Activated gamma-delta T cell treated with Interleukin-2 at 50 U/mL for 16 hours (primary cell): ENCODE results near the gene OR10C1.
"Not testable (repeated sequence)": the region's sequence is repeated elsewhere in the genome, so short reads cannot be mapped to it uniquely, and the experiment has no call there.

Experiments used
- DNase-seq: peaks from one replicate; pipeline ENCODE4 v3.0.0-alpha.2; 2020

Gene OR10C1, protein sequence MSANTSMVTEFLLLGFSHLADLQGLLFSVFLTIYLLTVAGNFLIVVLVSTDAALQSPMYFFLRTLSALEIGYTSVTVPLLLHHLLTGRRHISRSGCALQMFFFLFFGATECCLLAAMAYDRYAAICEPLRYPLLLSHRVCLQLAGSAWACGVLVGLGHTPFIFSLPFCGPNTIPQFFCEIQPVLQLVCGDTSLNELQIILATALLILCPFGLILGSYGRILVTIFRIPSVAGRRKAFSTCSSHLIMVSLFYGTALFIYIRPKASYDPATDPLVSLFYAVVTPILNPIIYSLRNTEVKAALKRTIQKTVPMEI

DNA sequence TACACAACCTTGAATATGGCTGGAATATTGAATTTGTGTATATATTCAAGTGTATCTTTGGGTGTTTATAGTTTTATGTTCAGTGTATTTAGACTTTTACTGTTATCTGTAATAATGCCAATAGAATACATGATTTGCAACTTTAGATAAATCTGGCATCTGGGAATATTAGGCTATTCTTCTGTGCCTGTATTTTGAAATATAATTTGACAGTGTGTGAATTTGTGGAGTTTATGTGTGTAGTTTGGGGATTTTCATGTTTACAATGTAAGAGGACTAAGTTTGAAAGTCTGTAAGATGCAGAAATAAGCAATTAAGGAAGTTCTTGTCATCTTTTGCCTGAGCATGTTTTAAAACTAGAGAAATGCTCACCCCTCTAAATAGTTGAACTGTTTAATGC is at the start of gene OR10C1:
OR10C1 (plus strand) TSS at position 301 of the 400 bp plus-strand sequence. CDS start 710 bp downstream, outside the sequence.
- DNase-seq, result no peak

DNA sequence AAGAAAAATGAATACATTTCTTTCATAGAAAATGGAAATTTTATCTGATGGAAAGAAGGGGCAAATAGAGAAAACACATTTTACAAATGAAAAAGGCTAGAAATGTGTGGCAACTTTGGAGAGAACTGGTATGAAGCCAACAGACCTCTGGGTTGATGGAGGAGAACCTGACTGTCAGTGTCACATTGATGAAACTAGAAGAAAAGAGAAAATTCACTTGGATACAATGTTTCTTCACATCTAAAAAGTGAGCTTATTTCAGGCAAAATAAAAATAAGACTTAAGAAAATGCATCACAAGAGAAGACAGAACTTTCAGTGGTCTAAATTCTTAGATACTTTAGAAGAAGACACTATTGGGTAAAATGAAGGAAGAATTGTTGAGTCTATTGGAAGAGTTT is 43.8 kb upstream of the OR10C1 start, which contains the start of gene OR12D2:
OR12D2 (plus strand) TSS at position 301 of the 400 bp plus-strand sequence. CDS start 1,069 bp downstream, outside the sequence.
- DNase-seq, result no peak

DNA sequence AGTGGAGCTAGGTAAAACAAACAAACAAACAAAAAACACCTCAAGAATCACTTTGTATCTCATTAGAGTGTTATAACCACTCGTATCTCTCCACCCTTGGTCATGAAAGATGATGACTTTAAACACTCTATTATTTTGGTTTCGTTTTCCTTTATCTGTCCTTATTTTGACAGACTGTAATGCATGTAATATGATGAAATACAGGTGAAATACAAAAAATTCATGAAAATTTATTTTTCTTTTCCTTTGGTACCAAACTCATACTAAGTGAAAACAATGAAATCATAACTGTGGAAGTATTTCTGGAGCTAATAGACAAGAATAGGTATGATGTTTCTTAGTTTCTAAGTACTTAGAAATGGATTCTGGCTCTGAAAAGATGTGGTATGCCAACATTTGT is 39.6 kb upstream of the OR10C1 start:
- DNase-seq, result no peak

DNA sequence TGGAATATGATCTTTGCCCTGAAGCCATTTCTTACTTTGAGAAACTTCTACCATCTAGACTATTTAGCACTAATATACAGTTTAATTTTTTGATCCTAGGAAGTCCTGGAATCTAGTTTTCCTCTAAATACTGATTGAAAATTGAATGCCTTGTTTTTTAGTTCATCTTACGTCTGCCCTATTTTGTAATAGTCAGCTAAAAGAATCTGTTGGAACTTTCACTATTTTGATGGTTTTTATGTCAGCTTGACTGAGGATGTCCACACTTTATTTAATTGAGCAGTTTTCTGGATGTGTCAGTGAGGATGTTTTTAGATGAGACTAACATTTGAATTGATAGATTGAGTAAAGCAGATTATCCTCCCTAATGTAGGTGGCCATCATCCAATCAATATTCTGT is 35.3 kb upstream of the OR10C1 start:
- DNase-seq, result no peak

DNA sequence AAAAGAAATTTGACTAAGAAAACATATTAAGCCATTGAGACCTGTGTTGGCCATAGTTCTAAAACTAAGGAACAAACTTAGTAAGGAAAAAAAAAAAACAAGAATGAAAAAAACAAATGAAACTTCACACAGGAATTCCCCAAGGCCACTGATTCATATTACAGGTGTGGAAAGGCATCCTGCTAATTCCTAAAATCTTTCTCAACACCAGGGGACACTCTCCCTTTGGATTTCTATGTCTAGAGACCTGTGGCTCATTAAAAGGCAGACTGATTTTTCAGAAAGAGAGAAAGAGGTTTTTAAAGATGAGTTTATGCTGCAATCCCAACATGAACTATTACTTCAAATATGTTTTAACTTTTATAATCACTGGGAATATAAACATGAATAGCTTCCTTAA is 24.5 kb upstream of the OR10C1 start, which contains the start of gene OR12D1:
OR12D1 (plus strand) TSS at position 341 of the 400 bp plus-strand sequence.
- no peak for DNase-seq

DNA sequence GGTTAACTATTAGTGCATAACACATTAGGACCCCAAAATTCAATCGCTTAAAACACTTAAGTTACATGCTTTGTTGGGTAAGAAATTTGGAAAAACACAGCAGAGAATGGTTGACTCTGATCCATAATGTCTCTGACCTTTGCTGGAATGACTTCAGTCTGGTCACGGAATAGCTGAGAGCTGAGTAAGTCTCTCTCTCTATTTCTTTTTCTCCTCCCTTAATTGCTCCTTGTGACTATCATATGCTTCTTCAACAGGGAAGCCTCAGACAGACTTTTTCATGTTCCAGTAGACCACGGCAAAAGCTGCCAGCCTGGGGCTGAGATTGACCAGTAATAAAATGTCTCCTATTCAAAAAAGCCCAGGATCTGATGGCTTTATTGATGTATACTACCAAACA is 19.6 kb upstream of the OR10C1 start:
- no peak for DNase-seq

DNA sequence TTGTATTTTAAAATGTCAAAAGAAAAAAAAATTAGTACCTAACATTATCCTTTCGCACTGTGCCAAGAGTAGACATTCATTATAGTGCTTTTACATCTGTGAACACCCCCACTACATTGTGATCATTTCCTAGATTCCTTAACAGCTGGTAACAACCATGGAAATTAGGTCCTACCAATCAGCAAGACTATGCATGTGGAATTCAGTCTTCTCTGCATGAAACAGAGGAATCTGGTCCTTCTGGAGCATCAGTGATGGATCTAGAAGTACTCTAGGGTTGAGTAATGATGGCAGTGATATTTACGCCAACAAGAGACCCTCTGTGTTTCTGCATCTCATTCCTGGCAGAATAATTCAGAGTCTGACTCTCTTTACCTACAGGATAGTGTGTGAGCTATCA is 14.9 kb upstream of the OR10C1 start:
- no peak for DNase-seq

DNA sequence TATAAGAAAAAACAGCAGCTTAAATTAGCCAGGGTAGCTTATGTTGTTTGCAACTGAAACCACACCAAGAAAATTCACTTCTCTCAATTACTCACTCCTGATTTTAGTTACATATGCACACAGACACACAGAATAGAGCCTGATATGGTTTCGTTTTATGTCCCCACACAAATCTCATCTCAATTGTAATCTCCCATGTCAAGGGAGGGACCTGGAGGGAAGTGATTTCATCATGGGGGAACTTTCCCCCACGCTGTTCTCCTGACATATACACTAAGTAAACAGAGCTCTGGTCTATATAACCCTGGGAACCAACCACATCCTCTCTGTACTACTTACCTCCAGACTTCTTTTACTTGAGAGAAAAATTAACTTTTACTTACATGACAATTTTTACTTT is 14.5 kb upstream of the OR10C1 start:
- no peak for DNase-seq

DNA sequence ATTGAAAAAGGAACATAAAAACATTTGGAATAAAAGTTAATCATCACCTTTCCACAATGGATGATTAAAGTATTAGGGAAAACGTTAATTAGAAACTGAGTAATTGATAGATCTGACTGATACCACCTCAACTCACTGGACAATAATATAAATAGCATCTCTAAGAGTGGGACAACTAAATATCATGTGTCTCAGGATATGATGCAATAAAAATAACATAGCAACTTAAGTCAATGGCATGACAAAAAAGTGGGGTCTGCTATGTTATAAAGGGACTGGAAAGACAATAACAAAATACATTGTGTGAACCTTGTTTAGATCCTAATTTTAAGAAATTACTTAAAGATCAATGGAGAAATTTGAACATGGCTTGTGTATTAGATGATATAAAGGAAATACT is 14.0 kb upstream of the OR10C1 start:
- DNase-seq, result no peak

DNA sequence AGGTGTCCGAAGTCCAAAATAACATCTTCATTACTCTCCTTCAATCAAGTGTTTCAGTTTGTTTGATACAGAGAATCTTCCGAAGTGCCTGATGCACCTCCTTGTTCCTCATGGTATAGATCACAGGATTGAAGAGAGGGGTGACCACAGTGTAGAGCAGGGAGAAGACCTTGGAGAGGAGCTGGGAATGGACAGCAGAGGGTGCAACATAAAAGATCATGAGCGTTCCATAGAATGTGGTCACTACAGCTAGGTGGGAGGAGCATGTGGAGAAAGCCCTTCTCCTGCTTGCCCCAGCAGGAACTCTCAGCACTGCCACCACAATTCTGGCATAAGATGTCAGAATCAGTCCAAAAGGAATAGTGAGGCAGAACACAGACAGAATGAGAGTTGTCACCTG is 12.5 kb upstream of the OR10C1 start:
- DNase-seq, result no peak

DNA sequence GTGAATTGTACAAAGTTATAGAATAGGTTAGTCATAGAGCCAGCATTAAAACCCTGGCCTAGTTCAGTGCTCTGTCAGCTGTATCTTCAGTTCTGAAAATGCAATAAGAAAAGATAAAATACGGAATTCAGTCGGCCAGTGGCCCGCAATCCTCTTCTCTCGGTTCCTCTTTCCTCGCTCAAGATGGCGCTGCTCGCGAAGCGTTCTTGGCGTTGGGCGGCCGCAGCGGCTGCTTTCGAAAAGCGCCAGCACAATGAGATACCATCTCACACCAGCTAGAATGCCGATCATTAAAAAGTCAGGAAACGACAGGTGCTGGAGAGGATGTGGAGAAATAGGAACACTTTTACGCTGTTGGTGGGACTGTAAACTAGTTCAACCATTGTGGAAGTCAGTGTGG is 2.4 kb upstream of the OR10C1 start:
- not testable (repeated sequence) for DNase-seq

DNA sequence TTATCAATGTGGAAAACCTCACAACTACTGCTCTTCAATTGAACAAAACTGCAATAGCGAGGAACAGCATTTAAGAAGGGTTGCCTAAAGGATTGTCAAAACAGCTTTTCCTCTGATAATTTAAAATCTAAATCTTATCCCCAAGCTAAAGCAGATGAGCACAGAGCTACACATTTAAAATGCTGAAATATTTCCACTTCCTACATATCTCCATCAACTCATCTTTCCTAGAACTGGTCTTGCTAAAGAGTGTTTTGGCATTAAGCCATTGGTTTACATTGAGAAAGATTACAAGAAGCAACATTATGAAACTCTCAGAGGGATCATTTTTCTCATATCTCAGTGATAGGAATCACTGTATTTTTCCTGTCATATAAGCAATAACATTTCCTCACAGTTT is 3.6 kb downstream of the OR10C1 start:
- no peak for DNase-seq

DNA sequence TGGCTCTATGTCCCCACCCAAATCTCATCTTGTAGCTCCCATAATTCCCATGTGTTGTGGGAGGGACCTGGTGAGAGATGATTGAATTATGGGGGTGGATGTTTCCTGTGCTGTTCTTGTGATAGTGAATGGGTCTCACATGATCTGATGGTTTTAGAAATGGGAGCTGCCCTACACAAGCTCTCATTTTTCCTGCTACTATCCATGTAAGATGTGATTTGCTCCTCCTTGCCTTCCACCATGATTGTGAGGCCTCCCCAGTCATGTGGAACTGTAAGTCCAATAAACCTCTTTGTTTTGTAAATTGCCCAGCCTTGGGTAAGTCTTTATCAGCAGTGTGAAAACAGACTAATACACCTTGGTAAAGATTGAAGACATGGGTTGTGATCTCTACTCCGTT is 4.9 kb downstream of the OR10C1 start:
- not testable (repeated sequence) for DNase-seq

DNA sequence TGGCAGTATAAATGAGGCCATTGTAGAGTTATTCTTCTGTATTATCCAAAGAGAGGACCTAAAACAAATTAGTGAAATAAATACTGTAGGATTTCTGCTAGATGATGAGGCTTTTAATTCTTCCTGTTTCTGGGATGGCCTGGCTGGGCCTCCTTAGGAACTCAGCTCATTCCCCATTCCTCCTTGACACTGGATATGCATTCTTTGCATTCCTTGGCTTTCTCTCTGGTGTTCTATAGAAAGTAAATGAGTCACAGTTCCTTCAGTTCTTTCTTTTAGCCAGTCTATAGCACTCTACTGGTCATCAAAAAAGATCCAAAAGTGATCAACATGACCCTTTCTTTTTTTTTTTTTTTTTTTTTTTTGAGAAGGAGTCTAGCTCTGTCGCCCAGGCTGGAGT is 8.6 kb downstream of the OR10C1 start:
- DNase-seq, result no peak

DNA sequence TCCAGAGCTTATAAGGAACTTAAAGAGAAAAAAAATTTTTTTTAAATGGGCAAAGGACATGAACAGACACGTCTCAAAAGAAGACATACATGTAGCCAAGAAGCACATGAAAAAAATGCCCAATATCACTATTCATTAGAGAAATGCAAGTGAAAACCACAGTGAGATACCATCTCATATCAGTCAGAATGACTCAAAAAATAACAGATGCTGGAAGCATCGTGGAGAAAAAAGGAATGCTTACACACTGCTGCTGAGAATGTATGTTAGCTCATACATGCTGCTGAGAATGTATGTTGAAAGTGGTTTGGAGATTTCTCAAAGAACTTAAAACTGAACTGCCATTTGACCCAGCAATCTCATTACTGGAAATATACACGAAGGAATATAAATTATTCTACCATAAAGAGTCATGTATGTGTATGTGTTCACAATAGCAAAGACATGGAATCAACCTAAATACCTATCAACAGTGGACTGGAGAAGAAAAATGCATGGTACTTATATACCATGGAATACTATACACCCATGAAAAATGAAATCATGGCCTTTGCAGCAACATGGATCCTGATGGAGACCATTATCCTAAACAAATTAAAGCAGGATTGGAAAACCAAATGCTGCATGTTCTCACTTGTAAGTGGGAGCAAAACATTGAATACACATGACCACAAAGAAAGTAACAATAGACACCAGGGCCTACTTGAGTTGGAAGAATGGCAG is 12.5 kb downstream of the OR10C1 start:
- no peak for DNase-seq

DNA sequence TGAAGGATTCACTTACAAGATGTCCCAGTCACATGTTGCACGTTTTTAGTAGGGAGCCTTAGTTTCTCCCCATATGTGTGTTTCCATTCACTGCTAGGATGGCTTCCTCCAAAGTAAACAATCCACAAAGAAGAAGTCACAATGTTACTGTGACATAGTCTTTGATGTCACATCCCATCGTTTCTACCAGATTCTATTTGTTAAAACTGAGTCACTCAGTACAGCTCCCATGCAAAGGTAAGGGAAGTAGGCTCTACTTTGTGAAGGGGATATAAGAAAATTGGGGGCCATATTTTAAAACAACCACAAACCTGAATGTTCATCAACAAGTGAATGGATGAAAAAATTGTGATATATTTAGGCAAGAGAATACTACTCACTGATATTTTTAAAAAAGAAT is 17.9 kb downstream of the OR10C1 start, which contains the start of the genes OR11A1 and OR2H1:
OR11A1 (minus strand) TSS at position 101 of the 400 bp plus-strand sequence. CDS start 29,430 bp downstream, outside the sequence.
OR2H1 (plus strand) TSS at position 185 of the 400 bp plus-strand sequence. CDS start 4,615 bp downstream, outside the sequence.
- DNase-seq, result no peak

DNA sequence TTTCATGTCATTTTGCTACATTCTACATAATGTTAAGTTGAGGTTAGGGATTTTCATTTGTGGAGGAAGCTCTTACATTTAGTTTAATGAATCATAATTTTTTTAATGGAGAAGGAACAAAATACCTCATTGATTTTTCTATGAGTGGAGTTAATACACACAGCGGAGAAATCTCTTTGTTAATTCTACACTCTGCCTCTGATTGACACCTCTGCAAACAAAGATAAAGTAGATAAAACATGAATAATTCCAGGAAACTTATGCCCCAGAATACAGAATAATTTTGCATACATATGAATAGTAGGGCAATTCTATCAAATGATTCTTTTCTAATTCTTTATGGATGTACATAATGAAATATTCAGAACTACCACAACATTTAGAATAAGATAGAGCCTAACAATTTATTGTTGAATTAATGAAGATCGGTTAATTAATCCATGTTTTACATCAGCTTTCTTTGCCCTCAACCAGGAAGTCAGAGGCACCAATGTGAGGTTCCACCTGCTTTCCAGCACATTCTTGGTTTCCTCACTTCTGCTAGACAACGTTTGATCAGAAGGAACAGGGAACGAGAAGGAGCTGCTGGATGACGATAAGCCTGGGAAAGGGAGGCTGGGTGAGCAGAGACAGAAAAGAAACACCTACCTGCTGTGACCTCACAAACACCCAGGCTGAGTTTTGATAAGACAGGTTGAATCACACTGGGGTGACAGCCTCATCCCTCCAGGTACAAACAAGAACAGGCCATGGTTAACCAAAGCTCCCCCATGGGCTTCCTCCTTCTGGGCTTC is 22.1 kb downstream of the OR10C1 start:
- DNase-seq, result no peak

DNA sequence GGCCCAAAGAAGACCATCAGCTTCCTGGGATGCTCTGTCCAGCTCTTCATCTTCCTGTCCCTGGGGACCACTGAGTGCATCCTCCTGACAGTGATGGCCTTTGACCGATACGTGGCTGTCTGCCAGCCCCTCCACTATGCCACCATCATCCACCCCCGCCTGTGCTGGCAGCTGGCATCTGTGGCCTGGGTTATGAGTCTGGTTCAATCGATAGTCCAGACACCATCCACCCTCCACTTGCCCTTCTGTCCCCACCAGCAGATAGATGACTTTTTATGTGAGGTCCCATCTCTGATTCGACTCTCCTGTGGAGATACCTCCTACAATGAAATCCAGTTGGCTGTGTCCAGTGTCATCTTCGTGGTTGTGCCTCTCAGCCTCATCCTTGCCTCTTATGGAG is 22.9 kb downstream of the OR10C1 start:
- DNase-seq, result no peak

DNA sequence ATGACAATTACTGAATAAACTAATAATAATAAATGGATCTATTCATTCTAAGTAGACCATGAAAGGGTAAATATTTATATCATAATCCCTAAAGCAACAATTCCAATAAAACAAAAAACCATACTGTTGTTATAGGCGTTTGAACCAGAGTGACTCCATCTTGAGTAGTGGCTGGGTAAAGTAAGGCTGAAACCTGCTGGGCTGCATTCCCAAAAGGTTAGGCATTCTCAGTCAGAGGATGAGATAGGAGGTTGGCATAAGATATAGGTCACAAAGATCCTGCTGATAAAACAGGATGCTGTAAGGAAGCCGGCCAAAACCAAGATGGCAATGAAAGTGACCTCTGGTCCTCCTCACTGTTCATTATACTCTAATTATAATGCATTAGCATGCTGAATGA is 26.2 kb downstream of the OR10C1 start:
- no peak for DNase-seq

DNA sequence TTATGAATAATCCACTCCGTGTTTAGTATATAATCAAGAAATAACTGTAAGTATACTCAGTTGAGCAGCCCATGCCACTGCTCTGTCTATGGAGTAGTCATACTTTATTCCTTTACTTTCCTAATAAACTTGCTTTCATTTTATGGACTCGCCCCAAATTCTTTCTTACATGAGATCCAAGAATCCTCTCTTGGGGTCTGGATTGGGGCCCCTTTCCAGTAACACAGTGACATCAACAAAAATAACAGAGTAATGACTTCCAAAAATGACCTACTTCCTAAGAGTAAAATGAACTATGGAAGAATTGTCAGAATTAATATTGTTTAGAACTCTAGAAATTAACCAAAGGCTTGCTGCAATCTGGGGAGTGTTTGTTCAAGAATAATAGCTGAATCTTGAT is 26.7 kb downstream of the OR10C1 start:
- no peak for DNase-seq

DNA sequence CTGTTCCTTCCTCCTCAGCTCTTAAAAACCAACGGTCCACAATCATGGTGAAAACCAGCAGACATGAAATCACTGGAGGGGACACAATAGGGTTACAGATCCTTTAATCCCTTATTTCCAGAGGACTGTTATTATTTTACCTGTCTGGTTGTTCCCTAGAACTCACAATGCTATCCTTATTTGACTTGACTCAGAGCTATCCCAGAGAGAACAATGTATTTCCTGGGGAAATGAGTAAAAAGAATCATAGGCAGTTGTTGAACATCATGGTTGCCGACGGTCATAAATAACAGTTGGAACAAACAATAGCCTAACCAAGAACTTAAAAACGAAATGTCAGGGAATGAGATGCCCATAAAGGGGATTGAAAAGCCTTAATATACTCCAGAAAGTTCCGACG is 27.1 kb downstream of the OR10C1 start:
- no peak for DNase-seq

DNA sequence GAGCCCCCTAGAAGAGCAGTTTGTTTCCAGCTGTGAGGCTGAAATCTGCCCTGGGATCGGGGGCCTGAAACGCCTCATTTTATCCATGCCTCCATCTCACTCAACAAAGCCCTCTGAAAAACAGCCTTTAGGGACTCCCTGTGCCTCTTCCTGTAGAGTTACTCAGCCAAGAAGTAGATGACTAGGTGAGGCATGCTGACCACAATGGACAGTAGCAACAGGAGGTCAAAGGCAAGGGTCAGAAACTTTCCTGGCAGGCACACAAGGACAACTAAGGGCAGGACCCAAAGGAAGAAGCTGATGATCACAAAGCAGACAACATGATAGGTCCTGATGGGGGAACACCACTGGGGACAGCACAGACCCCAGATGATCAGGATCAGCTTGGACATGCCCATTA is 35.9 kb downstream of the OR10C1 start:
- no peak for DNase-seq

DNA sequence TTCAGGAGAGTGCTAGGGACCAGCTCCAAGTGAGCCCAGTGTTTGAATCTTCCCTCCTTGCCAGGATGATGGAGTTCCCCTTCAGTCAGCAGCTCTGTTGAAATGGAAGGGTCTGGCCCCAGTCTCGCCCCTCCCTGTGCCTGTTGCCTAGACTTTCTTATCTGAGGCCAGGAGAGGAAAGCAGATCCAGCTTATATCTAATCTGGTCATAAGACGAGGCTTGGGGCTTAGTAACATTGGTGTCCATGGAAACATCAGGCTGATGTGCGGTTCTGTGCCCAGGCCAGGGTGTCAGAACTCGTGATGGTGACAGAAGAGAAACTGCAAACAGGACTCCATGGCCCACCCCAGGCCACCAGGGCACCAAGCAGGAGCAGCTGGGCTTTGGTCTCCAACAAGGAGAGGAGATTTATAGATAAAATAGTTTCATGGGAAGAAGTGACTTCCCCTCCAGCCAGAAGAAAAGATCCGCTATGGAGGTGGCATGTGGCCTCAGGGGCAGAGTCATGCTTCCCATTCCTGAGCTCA is 38.9 kb downstream of the OR10C1 start:
- DNase-seq, result no peak
